Muscle of leg (tissue), 11 donors: ENCODE measurements around the gene S100G. TPM values are rescaled to one million over a fixed set of nuclear protein-coding genes. Genes with fewer than 3 reads are reported as not detected.

Experiments used
- DNase-seq: peaks from one replicate; pipeline ENCODE4 v3.0.0; 2013
- H3K27ac ChIP-seq: one replicate; pipeline ENCODE4 v1.5.1; 2013; ENCODE audit warnings: mild to moderate bottlenecking, low read length, control low read depth
- H3K27me3 ChIP-seq: one replicate; pipeline ENCODE4 v1.6.1; 2013; ENCODE audit warnings: low read length; ENCODE audit not compliant: control insufficient read depth, insufficient read depth
- H3K36me3 ChIP-seq: one replicate; pipeline ENCODE4 v1.6.1; 2013; ENCODE audit warnings: low read length; ENCODE audit not compliant: control insufficient read depth, insufficient read depth
- H3K4me1 ChIP-seq: one replicate; pipeline ENCODE4 v1.6.1; 2013; ENCODE audit warnings: low read length; ENCODE audit not compliant: control insufficient read depth, insufficient read depth
- H3K4me3 ChIP-seq: one replicate; pipeline ENCODE4 v1.5.1; 2013; ENCODE audit warnings: low read length, control low read depth
- H3K9me3 ChIP-seq: replicated peaks from 2 replicates; pipeline ENCODE4 v1.6.1; 2013; ENCODE audit warnings: low read depth, low read length; ENCODE audit not compliant: control insufficient read depth
- whole genome bisulfite sequencing: methylation state at CpG from one replicate; pipeline ENCODE4 v1.1.5; 2013; ENCODE audit warnings: missing lambda C conversion rate; ENCODE audit not compliant: insufficient coverage; 5-methylcytosine and 5-hydroxymethylcytosine counted together
- polyA plus RNA-seq, 8 donors: library from polyadenylated mRNA; unstranded; fragments of 120-200 nt; gene quantifications; one replicate each; pipeline versions ENCODE4 v1.2.1 to v1.2.3, GENCODE V29; 2013; ENCODE audit warnings: inconsistent platforms in 1 of 8, low replicate concordance in 1 of 8; ENCODE audit not compliant: insufficient read length in 8 of 8, insufficient read depth in 1 of 8
- total RNA-seq: library from RNA; stranded (reverse); fragments of 120-200 nt; gene quantifications from one replicate; pipeline ENCODE4 v1.2.4, GENCODE V29; 2013

The S100G gene
- total and polyA plus RNA-seq, 9 donors: not detected

GRCh38 chrX:16643176-16643575 lies 6.8 kb upstream of the S100G start:
- Histone ChIP-seq H3K27ac (no peak overlapping the region), H3K36me3 (peaks cover 2% of the 10 kb centered on the region), H3K4me3 (no peak overlapping the region), H3K27me3 (peaks cover 46% of the 10 kb centered on the region), H3K9me3 (no peaks in the 10 kb centered on the region), H3K4me1 (no peaks in the 10 kb centered on the region)
- WGBS: 46% methylated on average over 3 of the region's 5 CpGs
- DNase-seq: no peak

- Histone ChIP-seq H3K27me3 (peaks cover 38% of the 10 kb centered on the region), H3K9me3 (no peaks in the 10 kb centered on the region), H3K4me1 (no peaks in the 10 kb centered on the region), H3K27ac (no peak overlapping the region), H3K36me3 (no peaks in the 10 kb centered on the region), H3K4me3 (no peak overlapping the region)
- 96% methylated on average over 2 of the region's 4 CpGs for WGBS
- no peak for DNase-seq
Observed at GRCh38 chrX:16646366-16647138, 3.4 kb upstream of the S100G start.

- Histone ChIP-seq H3K4me1 (no peaks in the 10 kb centered on the region), H3K4me3 (no peak overlapping the region), H3K27me3 (peaks cover 37% of the 10 kb centered on the region), H3K9me3 (no peaks in the 10 kb centered on the region), H3K36me3 (no peaks in the 10 kb centered on the region), H3K27ac (no peak overlapping the region)
- 65% methylated on average over 2 of the region's 4 CpGs for WGBS
- no peak for DNase-seq
Observed at GRCh38 chrX:16651391-16652024, 1.6 kb downstream of the S100G start.

GRCh38 chrX:16653424-16653823 lies 3.5 kb downstream of the S100G start:
- H3K4me1 ChIP-seq: no peaks in the 10 kb centered on the region
- H3K27ac ChIP-seq: no peak overlapping the region
- H3K27me3 ChIP-seq: peaks cover 46% of the 10 kb centered on the region
- H3K36me3 ChIP-seq: no peaks in the 10 kb centered on the region
- H3K4me3 ChIP-seq: no peak overlapping the region
- no peak for DNase-seq
- no peaks in the 10 kb centered on the region for H3K9me3 ChIP-seq
- WGBS: 83% methylated on average over 6 of the region's 7 CpGs

- no peaks in the 10 kb centered on the region for H3K36me3 ChIP-seq
- H3K9me3 ChIP-seq: no peaks in the 10 kb centered on the region
- no CpG with 5 or more reads among the region's 3 CpGs for WGBS
- no peak overlapping the region for H3K27ac ChIP-seq
- H3K27me3 ChIP-seq: peaks cover 46% of the 10 kb centered on the region
- H3K4me3 ChIP-seq: no peak overlapping the region
- peak; percentile 32 for DNase-seq
- H3K4me1 ChIP-seq: no peaks in the 10 kb centered on the region
Observed at GRCh38 chrX:16654093-16654492, 4.1 kb downstream of the S100G start.

GRCh38 chrX:16658284-16658683 lies 8.3 kb downstream of the S100G start:
- no peak overlapping the region for H3K4me3 ChIP-seq
- H3K4me1 ChIP-seq: no peaks in the 10 kb centered on the region
- no CpG with 5 or more reads among the region's 2 CpGs for WGBS
- peaks cover 31% of the 10 kb centered on the region for H3K27me3 ChIP-seq
- H3K9me3 ChIP-seq: no peaks in the 10 kb centered on the region
- DNase-seq: no peak
- no peak overlapping the region for H3K27ac ChIP-seq
- no peaks in the 10 kb centered on the region for H3K36me3 ChIP-seq

GRCh38 chrX:16659321-16659720 lies 9.4 kb downstream of the S100G start:
- DNase-seq: no peak
- Histone ChIP-seq H3K27ac (no peak overlapping the region), H3K36me3 (no peaks in the 10 kb centered on the region), H3K4me3 (no peak overlapping the region), H3K9me3 (no peaks in the 10 kb centered on the region), H3K4me1 (no peaks in the 10 kb centered on the region), H3K27me3 (peaks cover 31% of the 10 kb centered on the region)
- no CpG with 5 or more reads among the region's 1 CpG for WGBS

- Histone ChIP-seq H3K27ac (no peak overlapping the region), H3K4me1 (no peaks in the 10 kb centered on the region)
- WGBS: no CpG with 5 or more reads among the region's 2 CpGs
Observed at GRCh38 chrX:16661495-16661894, 11.5 kb downstream of the S100G start.

GRCh38 chrX:16662402-16662801 lies 12.4 kb downstream of the S100G start:
- Histone ChIP-seq H3K27ac (no peak overlapping the region), H3K4me3 (no peak overlapping the region), H3K36me3 (no peaks in the 10 kb centered on the region), H3K9me3 (no peaks in the 10 kb centered on the region), H3K27me3 (peaks cover 25% of the 10 kb centered on the region), H3K4me1 (no peaks in the 10 kb centered on the region)
- peak; percentile 5 for DNase-seq
- no CpG with 5 or more reads among the region's 2 CpGs for WGBS

More at GRCh38 chrX:16661495-16661894, 11.5 kb downstream of the S100G start:
- Histone ChIP-seq H3K27me3 (peaks cover 29% of the 10 kb centered on the region), H3K9me3 (no peaks in the 10 kb centered on the region), H3K4me3 (no peak overlapping the region), H3K36me3 (no peaks in the 10 kb centered on the region)
- DNase-seq: no peak

- DNase-seq: no peak
- no peaks in the 10 kb centered on the region for H3K4me1 ChIP-seq
- H3K27me3 ChIP-seq: peaks cover 29% of the 10 kb centered on the region
- no peak overlapping the region for H3K27ac ChIP-seq
- H3K9me3 ChIP-seq: no peaks in the 10 kb centered on the region
- H3K36me3 ChIP-seq: peaks cover 4% of the 10 kb centered on the region
- 91% methylated on average over 5 of the region's 5 CpGs for WGBS
- no peak overlapping the region for H3K4me3 ChIP-seq
Observed at GRCh38 chrX:16664074-16664473, 14.1 kb downstream of the S100G start.
